RPMI8226 (cell line): Measurements from ENCODE around the gene LAPTM4A.
A peak's percentile ranks its signal among the peaks of the same experiment; 100 is the strongest.

Experiments used
- DNase-seq: peaks from one replicate; pipeline ENCODE4 v3.0.0-alpha.2; 2015

Gene LAPTM4A

DNA sequence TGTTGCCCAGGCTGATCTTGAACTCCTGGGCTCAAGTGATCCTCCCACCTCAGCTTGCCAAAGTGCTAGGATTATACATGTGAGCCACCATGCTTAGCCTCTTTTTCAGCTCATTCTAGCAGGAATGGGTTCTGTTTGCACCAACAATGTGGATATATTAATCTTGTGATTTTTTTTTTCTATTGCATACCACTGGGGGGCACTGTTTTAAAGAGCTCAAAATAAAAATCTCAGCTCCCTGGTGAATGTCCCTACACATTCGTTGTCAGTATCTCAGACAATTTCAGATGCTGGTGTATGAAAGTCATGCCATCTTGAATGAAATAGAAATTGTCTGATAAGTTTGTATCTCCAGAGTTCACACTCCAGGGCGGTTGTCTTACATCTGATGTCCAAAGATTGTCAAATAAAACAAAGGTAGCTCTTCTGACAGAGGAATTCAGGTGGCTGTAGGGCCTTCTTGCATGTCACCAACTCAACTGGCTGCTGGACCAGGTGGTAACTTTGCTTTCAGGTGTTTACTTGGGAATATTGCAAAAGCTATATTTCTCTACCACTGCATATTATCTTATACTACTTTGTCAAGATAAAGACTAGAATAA is 35.8 kb downstream of the LAPTM4A start:
- peak; percentile 53 for DNase-seq

DNA sequence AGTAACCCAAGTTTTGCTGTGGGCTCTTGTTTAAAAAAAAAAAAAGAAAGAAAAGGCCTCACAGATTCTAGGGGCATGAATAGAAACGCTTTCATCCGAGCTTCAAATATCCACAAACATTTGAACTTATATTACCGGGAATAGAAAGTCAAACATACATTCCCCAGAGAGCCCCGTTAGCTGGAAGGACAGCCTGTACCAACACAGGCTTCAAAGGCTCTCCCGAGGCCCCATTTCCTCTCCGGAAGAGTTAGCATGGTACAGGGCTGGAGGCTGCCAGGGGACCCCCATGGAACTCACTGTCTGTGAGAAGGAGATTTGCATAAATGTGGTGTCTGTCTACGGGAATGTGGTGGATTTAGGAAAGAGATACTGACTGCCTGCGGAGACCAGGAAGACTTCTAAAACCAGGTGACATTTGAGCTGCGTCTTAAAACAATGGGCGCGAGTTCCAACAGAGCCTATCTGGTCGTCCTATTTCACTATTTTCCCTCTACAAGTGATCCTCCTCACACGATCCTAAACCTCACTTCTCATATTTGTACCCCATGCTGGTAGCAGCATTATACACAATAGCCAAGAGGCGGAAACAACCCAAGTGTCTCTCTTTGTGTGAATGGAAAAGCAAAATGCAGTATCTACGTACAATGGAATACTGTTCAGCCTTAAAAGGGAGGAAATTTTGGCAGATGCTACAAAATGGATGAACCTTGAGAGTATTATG is 38.1 kb downstream of the LAPTM4A start:
- no peak for DNase-seq

DNA sequence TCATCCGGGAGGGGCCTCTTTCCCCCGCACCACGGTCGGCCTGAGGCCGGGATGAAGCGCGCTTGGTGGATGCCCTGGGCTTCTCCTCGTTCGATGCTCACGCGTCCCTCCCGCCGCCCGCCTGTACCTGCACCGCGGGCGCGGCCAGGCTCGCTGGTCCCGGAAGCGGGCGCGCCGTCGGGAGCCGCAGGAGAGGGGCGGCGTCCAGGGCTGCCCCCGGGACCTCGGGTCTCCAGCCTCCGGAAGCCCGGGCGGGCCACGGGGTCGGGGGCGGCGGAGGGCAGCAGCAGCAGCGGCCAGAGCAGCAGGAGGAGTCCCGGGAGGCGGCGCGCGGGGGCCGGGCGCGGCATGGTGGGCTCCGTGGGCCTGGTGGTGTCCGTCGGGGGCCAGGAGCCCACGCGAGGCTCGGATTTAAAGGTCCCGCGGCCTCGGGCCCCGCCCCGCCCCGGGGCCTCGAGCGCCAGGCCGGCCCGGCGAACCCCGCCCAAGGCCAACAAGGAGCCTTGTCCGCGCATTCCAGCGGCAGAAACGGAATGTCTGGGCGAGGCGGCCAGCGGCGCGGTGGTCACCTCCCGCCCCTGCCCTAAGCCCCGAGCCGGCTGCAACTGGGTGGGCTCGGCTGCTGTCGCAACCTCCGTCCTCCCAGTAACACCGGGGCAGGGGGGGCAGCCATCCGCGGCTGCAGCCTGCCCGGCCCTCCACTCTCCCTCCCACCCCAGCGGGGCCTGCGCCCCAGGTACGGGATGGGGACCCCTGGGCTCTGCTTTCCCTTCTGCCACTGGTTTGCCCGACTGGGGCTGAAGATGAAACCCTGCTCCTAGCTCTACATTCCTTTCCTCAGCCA is 38.9 kb downstream of the LAPTM4A start, which contains the start of gene MATN3:
TSS of gene MATN3 (minus strand) at position 387 of the 844 bp plus-strand sequence. CDS start at position 350, 37 bp downstream.
- no peak for DNase-seq

DNA sequence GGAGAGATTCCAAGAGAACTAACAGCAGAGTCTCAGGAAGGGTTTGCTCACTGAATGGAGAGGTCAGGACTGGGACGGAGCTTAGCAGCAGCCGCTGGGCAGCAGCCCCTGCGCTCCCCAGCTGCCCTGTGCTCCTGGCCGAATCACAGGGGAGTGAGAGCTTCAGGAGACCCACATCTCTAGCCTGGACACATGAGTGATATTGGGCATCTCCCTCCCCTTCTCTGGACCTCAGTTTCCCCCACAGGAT is 39.5 kb downstream of the LAPTM4A start:
- no peak for DNase-seq

DNA sequence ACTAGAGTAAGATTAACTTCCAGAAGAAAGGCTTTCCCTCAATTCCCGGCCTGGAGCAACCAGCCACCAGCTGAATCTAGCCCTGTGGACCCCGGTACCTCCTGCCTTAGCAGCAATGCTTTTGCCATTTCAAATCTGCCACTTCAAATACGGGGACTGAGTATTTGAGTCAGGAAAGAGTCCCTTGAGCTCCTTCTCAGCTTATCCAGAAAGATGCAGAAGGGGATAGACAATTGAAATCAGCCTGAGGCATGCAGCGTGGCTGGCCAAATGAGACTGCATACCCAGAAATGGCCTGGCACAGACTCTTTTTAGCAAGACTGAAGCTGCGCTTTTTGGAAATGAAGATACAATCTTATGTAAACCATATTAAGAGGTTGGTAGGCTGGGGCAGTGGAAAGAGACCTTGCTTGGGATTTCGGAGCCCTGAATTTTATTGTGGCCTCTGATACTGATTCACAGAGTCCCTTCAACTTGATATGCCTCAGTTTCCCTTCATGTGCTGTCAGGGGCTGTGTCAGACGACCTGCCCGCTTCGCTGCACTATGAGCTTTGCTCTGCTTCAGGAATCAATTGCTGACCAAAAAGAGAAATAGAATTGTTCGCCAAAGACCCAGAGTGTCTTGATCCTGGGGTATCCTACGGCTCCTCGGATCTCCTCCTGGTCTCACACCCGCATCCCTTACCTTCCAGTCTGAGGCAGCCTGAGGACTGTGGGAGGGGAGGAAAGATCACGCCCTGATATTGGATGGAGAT is 40.0 kb downstream of the LAPTM4A start:
- DNase-seq, result no peak

DNA sequence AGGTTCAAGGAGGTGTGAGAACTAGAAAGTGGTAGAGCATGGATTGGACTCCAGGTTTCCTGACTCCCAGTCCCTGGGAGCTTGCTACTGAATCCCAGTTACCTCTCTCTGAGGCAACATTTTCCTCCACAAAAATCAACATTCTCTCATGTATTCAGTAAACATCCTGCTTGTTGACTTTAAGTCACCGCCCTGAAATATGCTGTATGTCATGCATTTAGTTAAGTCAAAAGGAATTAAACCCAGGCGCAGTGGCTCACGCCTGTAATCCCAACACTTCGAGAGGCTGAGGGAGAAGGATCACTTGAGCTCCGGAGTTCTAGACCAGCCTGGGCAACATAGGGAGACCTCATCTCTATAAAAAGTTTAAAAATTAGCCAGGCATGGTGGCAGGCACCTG is 42.7 kb downstream of the LAPTM4A start:
- no peak for DNase-seq

DNA sequence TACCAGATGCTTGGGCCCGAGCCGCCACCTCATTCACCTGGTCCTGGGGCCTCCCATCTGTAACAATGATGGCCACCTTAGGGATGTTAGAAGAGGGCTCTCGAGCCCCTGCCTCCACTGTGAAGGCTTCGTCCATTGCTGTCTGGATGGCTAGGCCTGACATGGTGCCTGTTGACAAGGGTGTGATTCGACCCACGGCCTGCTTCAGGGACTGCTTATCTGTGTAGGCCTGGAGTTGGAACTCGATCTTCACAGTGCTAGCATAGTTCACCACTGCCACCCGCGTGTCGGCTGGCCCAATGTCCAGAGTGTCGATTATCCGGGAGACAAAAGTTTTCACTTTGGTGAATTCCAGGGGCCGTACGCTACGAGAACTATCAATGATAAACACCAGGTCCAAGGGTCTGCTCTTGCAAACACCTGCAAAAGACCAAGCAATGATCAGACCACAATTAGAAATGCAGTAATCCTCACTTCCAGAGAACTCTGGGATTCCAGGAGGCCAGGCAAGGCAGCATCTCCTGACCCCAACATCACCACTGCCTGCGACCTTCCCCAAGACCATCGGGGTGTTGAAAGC is 45.4 kb downstream of the LAPTM4A start:
- DNase-seq, result no peak

DNA sequence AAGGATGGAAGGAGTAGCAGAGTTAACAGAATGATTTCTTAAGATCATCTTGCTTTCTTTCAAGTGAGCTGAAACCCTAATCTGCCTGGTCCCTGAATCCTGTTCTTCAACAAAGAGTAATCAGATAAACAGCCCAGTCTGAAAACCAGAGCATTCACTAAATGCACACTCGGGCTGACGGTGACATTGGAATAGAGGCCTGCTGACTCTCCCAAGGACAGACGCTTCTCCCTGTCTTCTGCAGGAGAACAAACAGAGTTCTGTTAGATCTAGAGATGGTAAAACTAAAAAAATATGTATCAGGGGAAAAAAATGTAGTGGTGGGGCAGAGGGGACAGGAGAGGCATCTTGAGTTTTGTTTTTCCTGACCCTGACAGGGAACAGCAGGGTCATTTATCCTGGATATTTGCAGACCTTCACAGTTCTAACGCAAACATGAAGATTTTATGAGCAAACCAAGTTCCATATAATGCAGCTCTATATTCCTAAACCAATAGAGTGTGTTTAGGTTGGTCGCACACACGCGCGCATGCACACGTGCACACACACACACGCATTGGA is 46.3 kb downstream of the LAPTM4A start:
- no peak for DNase-seq

DNA sequence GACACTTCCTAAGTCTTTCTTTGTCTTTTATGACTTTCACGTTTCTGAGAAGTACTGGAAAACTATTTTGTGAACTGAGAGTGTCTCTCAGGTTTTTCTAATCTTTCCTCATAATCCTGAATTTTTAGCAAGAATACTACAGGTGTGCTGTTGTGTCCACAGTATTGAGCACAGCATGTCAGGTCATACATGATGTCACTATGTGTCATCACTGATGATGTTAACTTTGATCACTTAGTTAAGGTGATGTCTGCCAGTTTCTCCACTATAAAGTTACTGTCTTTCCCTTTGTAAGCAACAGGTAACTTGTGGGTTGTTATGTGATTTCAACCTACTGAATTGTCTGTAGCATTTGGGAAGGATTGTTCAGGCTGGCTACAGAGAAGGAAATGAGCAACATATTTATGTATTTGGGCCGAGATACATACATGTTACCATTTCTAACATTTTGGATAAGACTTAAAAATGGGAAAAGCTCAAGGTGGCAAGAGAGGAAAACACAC is 50.0 kb downstream of the LAPTM4A start:
- DNase-seq, result no peak

DNA sequence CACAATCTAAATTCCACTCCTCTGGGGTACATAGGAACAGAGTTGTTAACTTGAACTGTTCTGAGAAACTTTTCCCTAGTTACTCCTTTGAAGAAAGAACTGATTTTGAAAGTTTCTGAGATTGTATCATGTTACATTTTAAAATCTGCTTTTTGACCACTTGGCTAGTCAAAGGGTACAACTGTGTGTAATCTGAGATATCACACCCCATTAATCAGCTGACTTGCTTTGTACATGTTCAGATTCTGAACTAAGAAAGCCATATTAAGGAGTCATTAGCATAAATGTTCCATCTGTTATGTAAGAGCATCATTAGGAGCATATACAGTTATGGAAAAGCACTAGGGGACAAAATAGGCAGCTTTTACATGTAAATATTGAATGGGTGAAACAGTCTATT is 57.7 kb downstream of the LAPTM4A start:
- DNase-seq, result no peak

DNA sequence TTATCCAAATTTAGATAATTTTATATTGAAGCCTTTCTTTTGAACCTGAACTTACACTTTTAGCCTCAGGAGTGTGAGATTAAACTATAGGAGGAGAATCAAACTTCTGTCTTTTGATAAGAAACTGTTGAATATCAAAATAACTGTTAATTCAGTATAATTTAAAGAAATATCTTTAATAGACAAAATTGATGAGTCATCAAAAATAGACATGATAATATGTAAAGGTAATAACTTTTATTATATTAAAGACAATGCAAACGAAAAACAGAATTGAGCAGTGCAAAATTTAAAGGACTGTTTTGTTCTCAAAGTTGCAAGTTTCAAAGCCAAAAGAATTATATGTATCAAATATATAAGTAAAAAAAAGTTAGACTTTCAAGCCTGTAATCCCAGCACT is 59.5 kb downstream of the LAPTM4A start:
- no peak for DNase-seq

DNA sequence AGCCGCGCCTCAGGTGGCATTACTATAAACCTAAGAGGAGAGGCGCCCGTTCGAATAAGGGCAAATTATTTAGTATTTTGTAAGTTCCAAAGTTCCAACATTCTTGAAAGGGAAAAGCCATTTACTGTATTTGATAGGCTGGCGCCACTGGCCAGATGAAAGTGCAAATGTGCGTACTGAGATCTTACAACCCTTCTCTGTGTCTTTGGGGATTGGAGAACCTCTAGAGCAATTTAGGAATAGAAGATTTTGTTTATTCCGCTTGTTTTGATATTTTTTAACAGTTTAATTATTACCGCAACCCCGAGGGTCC is 61.1 kb downstream of the LAPTM4A start:
- no peak for DNase-seq

DNA sequence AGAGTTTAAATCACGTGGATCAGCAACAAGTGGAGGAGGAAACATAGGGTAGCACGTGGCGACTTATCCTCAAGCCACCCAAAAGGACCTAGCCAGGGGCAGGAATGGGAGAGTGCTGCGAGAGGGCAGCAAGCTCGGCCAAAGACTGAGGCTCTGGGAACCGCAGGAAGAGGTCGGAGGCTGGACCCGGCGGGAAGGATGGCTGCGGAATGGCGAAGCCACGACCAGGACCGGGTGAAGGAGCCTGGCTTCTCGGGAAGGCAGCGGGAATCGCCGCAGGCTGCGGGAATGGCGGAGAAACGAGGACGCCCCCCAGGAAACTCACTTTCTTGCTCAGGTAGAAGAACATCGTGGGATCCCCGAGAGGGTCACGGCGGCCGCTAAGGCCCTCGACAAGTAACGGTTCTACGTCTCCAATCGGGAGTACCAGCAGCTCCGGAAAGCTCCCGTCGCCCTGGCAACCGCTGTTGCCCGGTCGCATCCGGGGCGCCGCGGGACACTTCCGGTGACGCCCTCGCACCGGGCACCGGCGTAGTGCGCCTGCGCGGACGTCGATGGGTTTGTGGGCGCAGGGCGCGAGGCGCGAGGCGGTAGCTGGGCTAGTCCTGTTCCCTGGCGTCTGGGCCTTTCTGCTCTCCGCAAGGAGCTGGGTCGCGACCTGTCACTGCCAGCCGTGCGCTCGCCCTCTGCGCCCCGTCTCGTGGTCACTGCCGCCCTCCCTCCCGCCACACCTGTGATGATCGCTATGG is 61.6 kb downstream of the LAPTM4A start, which contains the start of gene WDR35:
TSS of gene WDR35 (minus strand) at position 439 of the 749 bp plus-strand sequence. CDS start at position 349, 90 bp downstream.
- DNase-seq, result peak; percentile 95

DNA sequence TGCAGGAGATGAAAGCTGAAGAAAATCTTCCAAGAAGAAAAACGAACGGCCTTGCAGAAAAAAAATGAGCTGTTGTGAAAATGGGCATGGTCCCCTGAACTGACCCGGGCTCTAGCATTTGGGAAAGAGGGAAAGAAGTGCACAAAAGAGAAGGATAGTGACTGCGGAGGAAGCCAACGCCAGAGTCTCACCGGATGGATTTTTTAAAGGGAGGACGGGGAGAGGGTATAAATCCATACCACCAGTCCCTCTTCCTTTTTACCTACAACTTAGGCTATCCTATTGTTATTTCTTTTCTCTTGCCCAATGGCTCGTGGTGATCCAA is 62.1 kb downstream of the LAPTM4A start:
- DNase-seq, result no peak

DNA sequence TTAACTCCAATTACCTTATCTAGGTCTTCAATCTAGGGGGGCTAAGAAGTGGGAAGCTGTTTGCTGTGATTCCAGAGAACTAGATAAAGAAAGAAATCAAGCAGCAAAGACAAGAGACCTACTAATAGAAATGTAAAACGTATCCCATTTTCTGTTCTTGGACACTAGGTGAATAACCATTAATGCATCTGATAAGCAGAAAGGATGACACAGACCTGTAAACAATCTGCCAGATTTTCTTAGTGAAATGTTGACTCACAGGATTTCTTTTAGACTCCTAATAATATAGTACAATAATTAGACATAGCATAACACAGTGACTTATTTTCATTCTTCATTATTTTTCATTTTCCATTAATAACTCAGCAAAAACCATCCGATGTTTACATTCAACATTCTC is 62.8 kb downstream of the LAPTM4A start:
- no peak for DNase-seq

DNA sequence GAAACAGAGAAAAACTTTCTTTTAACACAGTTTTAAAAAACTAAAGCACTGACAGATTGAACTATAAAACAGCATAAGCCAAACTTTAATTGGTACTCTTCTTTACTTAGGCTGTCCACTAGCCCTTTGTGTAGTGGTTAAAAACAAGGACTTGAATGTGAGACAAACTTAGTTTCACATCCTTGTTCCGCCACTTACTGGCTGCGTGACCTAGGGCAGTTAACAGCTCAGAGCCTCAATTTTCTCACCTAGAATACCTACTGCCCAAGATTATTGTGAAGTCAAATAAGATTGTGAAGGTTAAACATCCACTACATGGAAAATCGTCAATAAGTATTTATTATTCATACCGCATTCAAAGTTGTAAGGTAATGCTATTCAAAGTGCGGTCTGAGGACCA is 63.5 kb downstream of the LAPTM4A start:
- peak; percentile 53 for DNase-seq
